ENCODE results near the gene SNRPA1.

Gene SNRPA1

DNA sequence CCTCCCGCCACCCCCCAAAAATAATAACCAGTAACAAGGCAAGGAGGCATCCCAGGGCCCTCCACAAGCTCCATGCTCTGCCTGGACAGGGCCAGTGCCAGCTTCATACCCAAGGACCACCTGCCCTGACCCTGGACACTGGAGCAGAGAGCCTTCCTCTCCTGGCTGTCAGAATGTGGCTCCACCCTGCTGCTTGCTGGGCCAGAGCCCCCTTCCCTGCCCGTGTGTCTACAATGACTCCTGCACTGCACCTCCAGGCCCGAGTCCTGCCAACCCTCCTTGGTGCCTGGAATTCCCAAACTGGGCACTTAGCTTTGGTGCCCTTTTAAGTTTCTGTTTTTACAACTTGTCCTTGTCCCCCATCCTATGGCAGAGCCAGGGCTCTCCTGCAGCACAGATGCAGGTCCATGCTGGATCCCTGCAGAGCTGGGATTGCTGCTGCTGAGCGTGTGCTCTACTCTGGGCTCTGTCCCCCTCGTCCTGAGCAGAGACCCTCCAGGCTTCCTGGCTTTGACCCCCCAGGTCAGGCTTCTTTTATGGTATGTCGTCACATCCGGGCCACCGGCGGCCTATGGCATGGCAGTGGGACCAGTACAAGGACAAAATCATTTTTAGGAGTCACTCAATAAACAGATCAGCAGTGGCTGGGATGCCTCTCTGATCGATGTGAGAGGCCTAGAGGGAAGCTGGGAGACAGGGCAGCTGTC lies 11.4 kb upstream of the SNRPA1 start:
- no peak for TF ChIP-seq TEAD4 (IDR thresholded peaks at IDR 0.05)
- TF ChIP-seq EGR1 (IDR thresholded peaks at IDR 0.05) = no peak
- no peak for TF ChIP-seq CREB1 (IDR thresholded peaks at IDR 0.05; ENCODE audit: low read depth)
- TF ChIP-seq CEBPB (IDR thresholded peaks at IDR 0.05) = no peak
- TF ChIP-seq, protein P1, sequence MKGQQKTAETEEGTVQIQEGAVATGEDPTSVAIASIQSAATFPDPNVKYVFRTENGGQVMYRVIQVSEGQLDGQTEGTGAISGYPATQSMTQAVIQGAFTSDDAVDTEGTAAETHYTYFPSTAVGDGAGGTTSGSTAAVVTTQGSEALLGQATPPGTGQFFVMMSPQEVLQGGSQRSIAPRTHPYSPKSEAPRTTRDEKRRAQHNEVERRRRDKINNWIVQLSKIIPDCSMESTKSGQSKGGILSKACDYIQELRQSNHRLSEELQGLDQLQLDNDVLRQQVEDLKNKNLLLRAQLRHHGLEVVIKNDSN (IDR thresholded peaks at IDR 0.05) = no peak
- TF ChIP-seq EP300 (IDR thresholded peaks at IDR 0.05; ENCODE audit: borderline replicate concordance) = no peak
- no peak for TF ChIP-seq TCF12 (IDR thresholded peaks at IDR 0.05; ENCODE audit: low read depth)
- no peak for TF ChIP-seq ZBTB7A (IDR thresholded peaks at IDR 0.05; ENCODE audit: low read depth)
- no peak for TF ChIP-seq TAF1 (IDR thresholded peaks at IDR 0.05; ENCODE audit: low read depth)
- TF ChIP-seq, protein P2, sequence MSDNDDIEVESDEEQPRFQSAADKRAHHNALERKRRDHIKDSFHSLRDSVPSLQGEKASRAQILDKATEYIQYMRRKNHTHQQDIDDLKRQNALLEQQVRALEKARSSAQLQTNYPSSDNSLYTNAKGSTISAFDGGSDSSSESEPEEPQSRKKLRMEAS (IDR thresholded peaks at IDR 0.05) = no peak
- no peak for TF ChIP-seq FOXM1 (IDR thresholded peaks at IDR 0.05; ENCODE audit: borderline replicate concordance, low read depth)
- TF ChIP-seq YY1 (IDR thresholded peaks at IDR 0.05; ENCODE audit: low read depth) = no peak

DNA sequence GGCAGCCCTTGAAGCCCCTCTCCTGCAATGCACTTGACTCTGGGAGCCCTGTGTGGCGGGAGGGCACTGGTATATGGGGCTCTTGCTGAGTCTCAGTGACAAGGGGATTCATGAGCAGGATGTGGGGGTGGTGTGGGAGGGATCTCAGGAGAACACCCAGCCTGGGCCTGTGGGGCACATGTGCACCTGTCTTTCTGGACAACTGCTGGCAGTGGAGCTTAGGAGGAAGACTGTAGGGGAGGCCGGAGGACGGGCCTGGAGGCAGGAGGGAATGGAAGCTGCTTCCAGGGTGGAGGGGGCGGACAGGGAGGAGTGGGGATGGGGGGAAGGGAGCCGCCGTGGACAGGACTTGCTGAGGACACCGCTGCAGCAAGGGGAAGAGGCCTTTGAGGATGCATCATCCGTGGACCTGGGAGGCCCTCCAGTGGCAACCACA lies 10.8 kb upstream of the SNRPA1 start:
- no peak for TF ChIP-seq FOXM1 (IDR thresholded peaks at IDR 0.05; ENCODE audit: borderline replicate concordance, low read depth)
- TF ChIP-seq NFIC (IDR thresholded peaks at IDR 0.05) = no peak
- TF ChIP-seq, protein P1 (IDR thresholded peaks at IDR 0.05) = no peak
- TF ChIP-seq, protein P2 (IDR thresholded peaks at IDR 0.05) = no peak
- TF ChIP-seq EGR1 (IDR thresholded peaks at IDR 0.05) = no peak
- no peak for TF ChIP-seq CEBPB (IDR thresholded peaks at IDR 0.05)

DNA sequence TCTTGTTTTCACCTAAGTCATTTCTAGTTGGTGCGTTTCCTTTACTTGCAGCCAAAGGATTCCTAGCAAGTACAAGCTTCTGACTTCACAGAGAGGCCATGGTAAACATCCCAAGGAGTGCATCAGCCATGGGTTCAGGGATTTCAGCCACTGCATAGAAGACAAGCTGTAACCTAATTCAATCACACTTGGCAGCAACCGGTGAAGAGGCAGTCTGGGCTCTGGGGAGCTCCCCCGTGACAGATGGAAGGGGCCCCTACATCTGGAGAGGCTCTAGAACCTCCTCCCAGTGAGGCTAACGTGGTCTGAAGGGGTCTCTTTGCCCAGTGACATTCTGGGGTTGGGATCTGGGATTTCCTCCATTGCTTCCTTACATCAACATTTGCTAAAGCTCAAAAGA lies 8.4 kb upstream of the SNRPA1 start:
- TF ChIP-seq TAF1 (IDR thresholded peaks at IDR 0.05; ENCODE audit: low read depth) (no peak), FOXM1 (IDR thresholded peaks at IDR 0.05; ENCODE audit: borderline replicate concordance, low read depth) (no peak), EGR1 (IDR thresholded peaks at IDR 0.05) (no peak)
- TF ChIP-seq, protein P3, sequence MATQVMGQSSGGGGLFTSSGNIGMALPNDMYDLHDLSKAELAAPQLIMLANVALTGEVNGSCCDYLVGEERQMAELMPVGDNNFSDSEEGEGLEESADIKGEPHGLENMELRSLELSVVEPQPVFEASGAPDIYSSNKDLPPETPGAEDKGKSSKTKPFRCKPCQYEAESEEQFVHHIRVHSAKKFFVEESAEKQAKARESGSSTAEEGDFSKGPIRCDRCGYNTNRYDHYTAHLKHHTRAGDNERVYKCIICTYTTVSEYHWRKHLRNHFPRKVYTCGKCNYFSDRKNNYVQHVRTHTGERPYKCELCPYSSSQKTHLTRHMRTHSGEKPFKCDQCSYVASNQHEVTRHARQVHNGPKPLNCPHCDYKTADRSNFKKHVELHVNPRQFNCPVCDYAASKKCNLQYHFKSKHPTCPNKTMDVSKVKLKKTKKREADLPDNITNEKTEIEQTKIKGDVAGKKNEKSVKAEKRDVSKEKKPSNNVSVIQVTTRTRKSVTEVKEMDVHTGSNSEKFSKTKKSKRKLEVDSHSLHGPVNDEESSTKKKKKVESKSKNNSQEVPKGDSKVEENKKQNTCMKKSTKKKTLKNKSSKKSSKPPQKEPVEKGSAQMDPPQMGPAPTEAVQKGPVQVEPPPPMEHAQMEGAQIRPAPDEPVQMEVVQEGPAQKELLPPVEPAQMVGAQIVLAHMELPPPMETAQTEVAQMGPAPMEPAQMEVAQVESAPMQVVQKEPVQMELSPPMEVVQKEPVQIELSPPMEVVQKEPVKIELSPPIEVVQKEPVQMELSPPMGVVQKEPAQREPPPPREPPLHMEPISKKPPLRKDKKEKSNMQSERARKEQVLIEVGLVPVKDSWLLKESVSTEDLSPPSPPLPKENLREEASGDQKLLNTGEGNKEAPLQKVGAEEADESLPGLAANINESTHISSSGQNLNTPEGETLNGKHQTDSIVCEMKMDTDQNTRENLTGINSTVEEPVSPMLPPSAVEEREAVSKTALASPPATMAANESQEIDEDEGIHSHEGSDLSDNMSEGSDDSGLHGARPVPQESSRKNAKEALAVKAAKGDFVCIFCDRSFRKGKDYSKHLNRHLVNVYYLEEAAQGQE (IDR thresholded peaks at IDR 0.05; ENCODE audit: low read depth) = no peak

DNA sequence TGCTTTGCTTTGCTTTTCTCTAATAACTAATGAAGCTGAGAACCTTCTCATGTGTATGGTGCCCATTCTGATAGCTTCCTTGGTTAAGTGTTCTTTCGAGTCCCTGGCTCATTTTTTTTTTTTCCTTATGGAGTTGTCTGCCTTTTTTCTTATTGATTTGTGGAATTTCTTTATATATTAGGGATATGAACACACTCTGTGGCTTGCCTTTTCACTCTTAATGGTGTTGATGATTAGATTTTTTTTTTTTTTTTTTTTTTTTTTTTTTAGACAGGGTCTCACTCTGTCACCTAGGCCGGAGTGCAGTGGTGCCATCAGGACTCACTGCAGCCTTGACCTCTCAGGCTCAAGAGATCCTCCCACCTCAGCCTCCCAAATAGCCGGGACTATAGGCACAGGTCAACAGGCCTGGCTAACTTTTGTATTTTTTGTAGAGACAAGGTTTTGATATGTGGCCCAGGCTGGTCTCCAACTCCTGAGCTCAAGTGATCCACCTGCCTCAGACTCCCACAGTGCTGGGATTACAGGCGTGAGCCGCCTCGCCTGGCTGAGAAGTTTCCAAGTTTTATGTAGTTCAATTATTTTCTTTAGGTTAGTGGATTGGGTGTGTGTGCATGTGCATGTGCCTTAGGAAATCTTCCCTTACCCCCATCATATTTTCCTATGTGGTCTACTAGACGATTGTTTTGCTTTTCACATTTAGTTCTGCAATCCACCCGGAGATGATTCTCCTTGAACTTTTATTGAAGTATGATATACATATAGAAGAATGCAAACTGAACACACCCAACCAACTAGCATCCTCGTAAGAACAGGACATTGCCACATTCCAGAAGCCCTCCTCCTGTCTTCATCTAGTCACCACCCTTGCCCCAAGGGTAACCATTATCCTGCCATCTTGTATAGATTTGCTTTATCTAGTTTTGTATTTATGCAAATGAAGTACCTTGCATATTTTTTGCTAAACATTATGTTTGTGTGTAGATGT lies 1.7 kb upstream of the SNRPA1 start:
- TF ChIP-seq, protein P2 (IDR thresholded peaks at IDR 0.05) = no peak
- TF ChIP-seq, protein P3 (IDR thresholded peaks at IDR 0.05; ENCODE audit: low read depth) = no peak
- no peak for TF ChIP-seq EP300 (IDR thresholded peaks at IDR 0.05; ENCODE audit: borderline replicate concordance)
- TF ChIP-seq NFIC (IDR thresholded peaks at IDR 0.05) = no peak
- no peak for TF ChIP-seq YY1 (IDR thresholded peaks at IDR 0.05; ENCODE audit: low read depth)
- TF ChIP-seq FOXM1 (IDR thresholded peaks at IDR 0.05; ENCODE audit: borderline replicate concordance, low read depth) = no peak
- TF ChIP-seq ZBTB7A (IDR thresholded peaks at IDR 0.05; ENCODE audit: low read depth) = no peak

DNA sequence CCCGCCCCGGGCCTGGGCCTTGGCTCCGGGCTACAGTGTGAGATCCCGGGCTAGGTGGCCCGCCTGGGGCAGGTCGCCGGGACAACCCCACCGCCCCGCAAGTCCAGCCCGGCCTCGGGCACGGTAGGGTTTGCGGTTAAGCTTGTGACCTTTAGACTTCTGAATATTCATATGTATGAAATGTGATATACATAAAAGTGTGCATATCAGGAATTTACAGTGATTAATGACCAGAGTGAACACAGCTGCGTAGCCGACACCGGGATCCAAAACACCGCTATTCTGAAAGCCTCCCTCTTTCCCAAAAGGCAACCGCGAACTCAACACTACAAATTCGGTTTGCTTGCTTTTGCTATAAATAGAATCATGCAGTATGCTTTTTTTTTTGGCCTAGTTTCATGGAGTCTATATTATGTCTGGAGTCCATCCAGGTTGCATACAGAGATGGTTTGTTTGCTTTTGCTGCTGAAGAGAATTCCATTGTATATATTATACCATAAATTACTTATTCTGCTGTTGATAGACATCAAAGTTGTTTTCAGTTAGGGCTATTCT lies 636 bp upstream of the SNRPA1 start:
- TF ChIP-seq EGR1 (IDR thresholded peaks at IDR 0.05) = no peak
- no peak for TF ChIP-seq CREB1 (IDR thresholded peaks at IDR 0.05; ENCODE audit: low read depth)
- TF ChIP-seq TCF12 (IDR thresholded peaks at IDR 0.05; ENCODE audit: low read depth) = no peak
- no peak for TF ChIP-seq CEBPB (IDR thresholded peaks at IDR 0.05)
- TF ChIP-seq TAF1 (IDR thresholded peaks at IDR 0.05; ENCODE audit: low read depth) = no peak
- TF ChIP-seq, protein P2 (IDR thresholded peaks at IDR 0.05) = no peak
- TF ChIP-seq TEAD4 (IDR thresholded peaks at IDR 0.05) = no peak
- TF ChIP-seq, protein P3 (IDR thresholded peaks at IDR 0.05; ENCODE audit: low read depth) = no peak
- TF ChIP-seq ZBTB7A (IDR thresholded peaks at IDR 0.05; ENCODE audit: low read depth) = no peak
- TF ChIP-seq FOXM1 (IDR thresholded peaks at IDR 0.05; ENCODE audit: borderline replicate concordance, low read depth) = no peak
- TF ChIP-seq YY1 (IDR thresholded peaks at IDR 0.05; ENCODE audit: low read depth) = no peak
- TF ChIP-seq NFIC (IDR thresholded peaks at IDR 0.05) = no peak
- TF ChIP-seq EP300 (IDR thresholded peaks at IDR 0.05; ENCODE audit: borderline replicate concordance) = no peak
- no peak for TF ChIP-seq RAD21 (IDR thresholded peaks at IDR 0.05; ENCODE audit: low read depth)
- TF ChIP-seq, protein P1 (IDR thresholded peaks at IDR 0.05) = no peak

All from Ishikawa (cell line).